Astrocyte (in vitro differentiated cells and primary cell): ENCODE measurements around the gene TAF3.

Experiments used
- CTCF ChIP-seq: IDR thresholded peaks from 2 replicates; pipeline ENCODE4 v1.5.1; 2011; ENCODE audit warnings: low read depth, mild to moderate bottlenecking, inconsistent platforms, low read length, moderate library complexity; ENCODE audit not compliant: insufficient read depth
- EZH2 ChIP-seq: IDR thresholded peaks from 2 replicates; pipeline ENCODE4 v1.6.1; 2012; ENCODE audit warnings: mild to moderate bottlenecking, low read length, inconsistent platforms; ENCODE audit not compliant: insufficient read depth

- TF ChIP-seq CTCF (no peak), EZH2 (no peak)
These were observed 195.3 kb downstream of the TAF3 start for GRCh38 chr10:8013619-8014018.
